Stimulated activated naive B cell treated with anti-CD40 and anti-IgM and Interleukin-4, amounts not matched to agents 10 μg/mL and 1 μg/mL and 100 μg/mL, for 72 hours (primary cell): Measurements from ENCODE around the gene APP.

ENCODE experiments used
- ATAC-seq, 2 donors: fragments of 150-1000 bp; cut with Tn5 transposase; replicated peaks; 2 replicates each; pipeline ENCODE4 v1.10.0; 2021; ENCODE audit warnings: moderate library complexity in 1 of 2
- DNase-seq: peaks from one replicate; pipeline ENCODE4 v3.0.0; 2021
- H3K27ac Mint-ChIP-seq: one replicate; pipeline ENCODE4 v1.8.0; 2022; ENCODE audit warnings: mild to moderate bottlenecking, mixed read lengths
- H3K27me3 Mint-ChIP-seq, 2 donors: one replicate each; pipeline ENCODE4 v1.8.0; 2022; ENCODE audit warnings: mixed read lengths in 2 of 2
- H3K36me3 Mint-ChIP-seq, 2 donors: one replicate each; pipeline ENCODE4 v1.8.0; 2022; ENCODE audit warnings: mixed read lengths in 2 of 2, mild to moderate bottlenecking in 1 of 2
- H3K4me1 Mint-ChIP-seq, 2 donors: one replicate each; pipeline ENCODE4 v1.8.0; 2022; ENCODE audit warnings: mixed read lengths in 2 of 2, mild to moderate bottlenecking in 1 of 2
- H3K4me3 Mint-ChIP-seq, 2 donors: one replicate each; pipeline ENCODE4 v1.8.0; 2022; ENCODE audit warnings: mild to moderate bottlenecking in 2 of 2, mixed read lengths in 2 of 2, moderate library complexity in 1 of 2
- H3K9me3 Mint-ChIP-seq, 2 donors: one replicate each; pipeline ENCODE4 v1.8.0; 2022; ENCODE audit warnings: mixed read lengths in 2 of 2, mild to moderate bottlenecking in 1 of 2

The APP gene

GRCh38 chr21:26067836-26068594 is 102.6 kb downstream of the APP start:
- no peak for DNase-seq
- Mint-ChIP-seq H3K9me3 (no peaks in the 10 kb centered on the region), H3K27ac (no peak overlapping the region), H3K4me1 (peaks cover 24 to 46% of the 10 kb centered on the region in 2 donors), H3K4me3 (no peak overlapping the region), H3K36me3 (peaks cover 2 to 3% of the 10 kb centered on the region in 2 donors), H3K27me3 (no peaks in the 10 kb centered on the region)
- ATAC-seq = peak in 1 of 2 donors; percentile 57

GRCh38 chr21:26064506-26064905 is 106.1 kb downstream of the APP start:
- H3K4me1 Mint-ChIP-seq = peaks cover 13 to 26% of the 10 kb centered on the region in 2 donors
- H3K27ac Mint-ChIP-seq = no peak overlapping the region
- H3K9me3 Mint-ChIP-seq = no peaks in the 10 kb centered on the region
- no peaks in the 10 kb centered on the region for H3K27me3 Mint-ChIP-seq
- ATAC-seq (no peak), DNase-seq (no peak)
- no peak overlapping the region for H3K4me3 Mint-ChIP-seq
- H3K36me3 Mint-ChIP-seq = peaks cover 2 to 7% of the 10 kb centered on the region in 2 donors

- peaks cover 2 to 6% of the 10 kb centered on the region in 2 donors for H3K4me1 Mint-ChIP-seq
- H3K36me3 Mint-ChIP-seq = peaks cover 2 to 4% of the 10 kb centered on the region in 2 donors
- ATAC-seq (no peak), DNase-seq (no peak)
- H3K27me3 Mint-ChIP-seq = no peaks in the 10 kb centered on the region
- H3K4me3 Mint-ChIP-seq = no peak overlapping the region
- no peaks in the 10 kb centered on the region for H3K9me3 Mint-ChIP-seq
- H3K27ac Mint-ChIP-seq = no peak overlapping the region
Observed at GRCh38 chr21:26061437-26061836, 109.1 kb downstream of the APP start.

DNA sequence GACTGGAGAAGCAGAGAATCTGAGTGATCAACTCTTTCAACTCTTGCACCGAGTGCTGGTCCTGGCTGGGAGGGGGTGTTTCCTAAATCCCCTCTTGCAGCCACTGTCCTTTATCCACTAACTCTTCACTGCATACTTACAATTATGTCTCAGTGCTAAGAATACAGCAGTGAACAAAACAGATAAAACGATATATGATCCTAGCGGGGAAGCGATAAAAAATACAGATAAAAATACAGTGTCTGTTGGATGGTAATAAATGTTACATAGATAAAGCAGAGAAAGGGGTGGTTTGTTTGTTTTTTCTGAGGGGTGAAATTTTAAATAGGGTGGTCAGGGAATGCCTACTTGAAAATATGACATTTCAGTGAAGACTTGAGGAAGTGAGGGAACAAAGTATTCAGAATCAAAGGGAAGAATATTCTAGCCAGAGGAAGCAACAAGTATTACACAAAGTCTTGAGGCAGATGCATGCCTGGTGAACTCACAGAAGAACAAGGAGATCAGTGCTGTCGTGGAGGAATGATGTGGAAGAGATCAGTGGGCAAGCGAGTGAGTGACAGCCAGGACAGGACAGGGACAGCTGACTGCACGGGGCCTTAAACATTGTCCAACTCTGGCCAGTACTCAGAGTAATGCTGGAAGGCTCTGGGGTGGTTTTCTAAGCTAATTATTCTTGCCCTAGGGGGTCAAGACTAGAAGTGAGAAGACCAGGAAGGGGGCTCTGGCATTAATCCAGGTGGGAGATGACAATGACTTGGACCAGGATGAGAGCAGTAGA is 110.0 kb downstream of the APP start:
- H3K4me3 Mint-ChIP-seq = no peak overlapping the region
- H3K27me3 Mint-ChIP-seq = no peaks in the 10 kb centered on the region
- ATAC-seq (no peak), DNase-seq (no peak)
- H3K9me3 Mint-ChIP-seq = no peaks in the 10 kb centered on the region
- peaks cover 2 to 4% of the 10 kb centered on the region in 2 donors for H3K36me3 Mint-ChIP-seq
- H3K27ac Mint-ChIP-seq = no peak overlapping the region
- peaks cover 0 to 2% of the 10 kb centered on the region in 2 donors for H3K4me1 Mint-ChIP-seq

GRCh38 chr21:26057477-26058170 is 112.9 kb downstream of the APP start:
- no peak for ATAC-seq
- H3K27ac Mint-ChIP-seq = no peak overlapping the region
- peaks cover 4 to 11% of the 10 kb centered on the region in 2 donors for H3K36me3 Mint-ChIP-seq
- no peak for DNase-seq
- H3K4me3 Mint-ChIP-seq = no peak overlapping the region
- no peaks in the 10 kb centered on the region for H3K27me3 Mint-ChIP-seq
- H3K9me3 Mint-ChIP-seq = no peaks in the 10 kb centered on the region
- H3K4me1 Mint-ChIP-seq = peaks cover 0 to 2% of the 10 kb centered on the region in 2 donors

GRCh38 chr21:26055841-26056264 is 114.7 kb downstream of the APP start:
- DNase-seq (no peak), ATAC-seq (no peak)
- Mint-ChIP-seq H3K4me1 (peaks cover 0 to 2% of the 10 kb centered on the region in 2 donors), H3K4me3 (no peak overlapping the region), H3K36me3 (peaks cover 6 to 16% of the 10 kb centered on the region in 2 donors), H3K9me3 (no peaks in the 10 kb centered on the region), H3K27ac (no peak overlapping the region), H3K27me3 (no peaks in the 10 kb centered on the region)

DNA sequence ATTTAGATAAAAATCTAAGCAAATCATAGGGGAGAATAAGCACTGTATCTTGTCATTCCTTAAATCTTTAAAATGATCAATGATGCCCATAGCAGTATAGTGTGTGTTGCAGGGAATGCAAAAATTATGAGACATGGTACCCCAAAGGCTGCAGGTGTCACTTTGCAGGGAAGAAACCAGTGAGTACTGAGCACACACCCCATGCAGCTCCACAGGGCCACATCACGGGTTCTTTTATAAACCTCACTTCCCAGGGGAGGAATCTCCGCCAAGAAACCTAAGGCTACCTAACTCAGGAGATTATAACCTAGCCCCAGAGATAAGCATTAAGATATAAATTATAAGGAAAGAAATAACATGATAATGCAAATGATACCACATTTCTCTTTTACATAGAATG is 115.6 kb downstream of the APP start:
- Mint-ChIP-seq H3K4me3 (no peak overlapping the region), H3K27me3 (no peaks in the 10 kb centered on the region), H3K9me3 (no peaks in the 10 kb centered on the region), H3K4me1 (no peaks in the 10 kb centered on the region), H3K27ac (no peak overlapping the region), H3K36me3 (peaks cover 11 to 14% of the 10 kb centered on the region in 2 donors)
- DNase-seq (no peak), ATAC-seq (no peak)

GRCh38 chr21:26052057-26052456 is 118.5 kb downstream of the APP start:
- no peaks in the 10 kb centered on the region for H3K27me3 Mint-ChIP-seq
- H3K27ac Mint-ChIP-seq = no peak overlapping the region
- no peak overlapping the region for H3K4me3 Mint-ChIP-seq

DNA sequence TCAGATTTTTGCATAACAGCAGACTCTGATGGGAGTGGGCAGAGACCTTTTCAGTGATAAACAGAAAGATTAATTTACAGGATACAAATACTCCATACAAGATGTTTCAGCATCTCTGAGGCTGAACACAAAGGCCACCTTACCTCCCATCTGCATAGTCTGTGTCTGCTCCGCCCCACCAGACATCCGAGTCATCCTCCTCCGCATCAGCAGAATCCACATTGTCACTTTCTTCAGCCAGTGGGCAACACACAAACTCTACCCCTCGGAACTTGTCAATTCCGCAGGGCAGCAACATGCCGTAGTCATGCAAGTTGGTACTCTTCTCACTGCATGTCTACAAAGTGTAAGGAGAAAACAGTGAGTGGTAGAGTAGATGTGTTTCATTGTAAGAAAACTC is 119.7 kb downstream of the APP start:
- Mint-ChIP-seq H3K27ac (no peak overlapping the region), H3K36me3 (peaks cover 33 to 38% of the 10 kb centered on the region in 2 donors), H3K4me1 (no peaks in the 10 kb centered on the region), H3K4me3 (no peak overlapping the region), H3K9me3 (peaks cover 0 to under 1% of the 10 kb centered on the region in 2 donors), H3K27me3 (no peaks in the 10 kb centered on the region)
- ATAC-seq (no peak), DNase-seq (no peak)

More at GRCh38 chr21:26052057-26052456, 118.5 kb downstream of the APP start:
- no peaks in the 10 kb centered on the region for H3K9me3 Mint-ChIP-seq
- DNase-seq (no peak), ATAC-seq (no peak)
- H3K4me1 Mint-ChIP-seq = no peaks in the 10 kb centered on the region
- H3K36me3 Mint-ChIP-seq = peaks cover 24 to 30% of the 10 kb centered on the region in 2 donors

- Mint-ChIP-seq H3K4me3 (no peak overlapping the region), H3K9me3 (peaks cover 0 to 4% of the 10 kb centered on the region in 2 donors), H3K27ac (no peak overlapping the region), H3K27me3 (no peaks in the 10 kb centered on the region), H3K36me3 (peaks cover 37 to 43% of the 10 kb centered on the region in 2 donors), H3K4me1 (no peaks in the 10 kb centered on the region)
- ATAC-seq (no peak), DNase-seq (no peak)
Observed at GRCh38 chr21:26049803-26050202, 120.8 kb downstream of the APP start.

GRCh38 chr21:26047279-26047967 is 123.1 kb downstream of the APP start:
- peaks cover 0 to 4% of the 10 kb centered on the region in 2 donors for H3K9me3 Mint-ChIP-seq
- no peak overlapping the region for H3K27ac Mint-ChIP-seq

GRCh38 chr21:26043891-26044290 is 126.7 kb downstream of the APP start:
- Mint-ChIP-seq H3K4me3 (no peak overlapping the region), H3K9me3 (peaks cover 0 to 4% of the 10 kb centered on the region in 2 donors), H3K36me3 (peaks cover 26 to 28% of the 10 kb centered on the region in 2 donors), H3K27ac (no peak overlapping the region), H3K27me3 (no peaks in the 10 kb centered on the region), H3K4me1 (no peaks in the 10 kb centered on the region)
- ATAC-seq = no peak
- no peak for DNase-seq

More at GRCh38 chr21:26047279-26047967, 123.1 kb downstream of the APP start:
- peaks cover 39 to 40% of the 10 kb centered on the region in 2 donors for H3K36me3 Mint-ChIP-seq
- no peaks in the 10 kb centered on the region for H3K27me3 Mint-ChIP-seq
- no peak overlapping the region for H3K4me3 Mint-ChIP-seq
- no peaks in the 10 kb centered on the region for H3K4me1 Mint-ChIP-seq
- ATAC-seq (no peak), DNase-seq (no peak)

GRCh38 chr21:26042181-26042876 is 128.2 kb downstream of the APP start:
- peaks cover 17 to 27% of the 10 kb centered on the region in 2 donors for H3K36me3 Mint-ChIP-seq
- no peak for ATAC-seq
- no peak for DNase-seq
- H3K4me3 Mint-ChIP-seq = no peak overlapping the region
- no peaks in the 10 kb centered on the region for H3K27me3 Mint-ChIP-seq
- H3K9me3 Mint-ChIP-seq = peaks cover 0 to 4% of the 10 kb centered on the region in 2 donors
- no peak overlapping the region for H3K27ac Mint-ChIP-seq
- no peaks in the 10 kb centered on the region for H3K4me1 Mint-ChIP-seq
